Measurements from ENCODE around the gene RADIL.

The RADIL gene

DNA sequence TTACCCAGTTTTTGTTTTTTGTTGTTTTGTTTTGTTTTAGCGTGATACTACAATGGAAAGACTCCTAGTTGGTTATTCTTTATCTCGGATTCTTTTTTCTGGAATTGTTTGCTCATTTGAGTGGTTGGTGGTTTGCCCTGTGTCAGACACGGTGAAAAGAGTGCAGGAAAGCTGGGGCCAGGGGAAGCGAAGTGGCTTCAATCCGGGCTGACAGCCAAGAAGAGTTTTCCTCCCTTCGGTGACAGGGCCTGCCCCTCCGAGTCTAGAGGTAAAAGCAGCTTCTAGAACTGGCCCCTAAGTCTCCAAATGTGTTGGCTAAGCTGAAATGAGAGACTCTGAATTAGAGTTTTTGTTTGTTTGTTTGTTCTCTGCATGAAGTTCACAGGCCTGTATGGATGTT lies 113.8 kb downstream of the RADIL start:
- no peak for DNase-seq (ENCODE audit: extremely low spot score)
- CTCF ChIA-PET: no interaction called here
- TF ChIP-seq, protein P1, sequence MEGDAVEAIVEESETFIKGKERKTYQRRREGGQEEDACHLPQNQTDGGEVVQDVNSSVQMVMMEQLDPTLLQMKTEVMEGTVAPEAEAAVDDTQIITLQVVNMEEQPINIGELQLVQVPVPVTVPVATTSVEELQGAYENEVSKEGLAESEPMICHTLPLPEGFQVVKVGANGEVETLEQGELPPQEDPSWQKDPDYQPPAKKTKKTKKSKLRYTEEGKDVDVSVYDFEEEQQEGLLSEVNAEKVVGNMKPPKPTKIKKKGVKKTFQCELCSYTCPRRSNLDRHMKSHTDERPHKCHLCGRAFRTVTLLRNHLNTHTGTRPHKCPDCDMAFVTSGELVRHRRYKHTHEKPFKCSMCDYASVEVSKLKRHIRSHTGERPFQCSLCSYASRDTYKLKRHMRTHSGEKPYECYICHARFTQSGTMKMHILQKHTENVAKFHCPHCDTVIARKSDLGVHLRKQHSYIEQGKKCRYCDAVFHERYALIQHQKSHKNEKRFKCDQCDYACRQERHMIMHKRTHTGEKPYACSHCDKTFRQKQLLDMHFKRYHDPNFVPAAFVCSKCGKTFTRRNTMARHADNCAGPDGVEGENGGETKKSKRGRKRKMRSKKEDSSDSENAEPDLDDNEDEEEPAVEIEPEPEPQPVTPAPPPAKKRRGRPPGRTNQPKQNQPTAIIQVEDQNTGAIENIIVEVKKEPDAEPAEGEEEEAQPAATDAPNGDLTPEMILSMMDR (IDR thresholded peaks at IDR 0.05; ENCODE audit: control extremely low read depth, extremely low read depth, low read depth, missing control alignments): no peak
- POLR2A ChIA-PET: no interaction called here

DNA sequence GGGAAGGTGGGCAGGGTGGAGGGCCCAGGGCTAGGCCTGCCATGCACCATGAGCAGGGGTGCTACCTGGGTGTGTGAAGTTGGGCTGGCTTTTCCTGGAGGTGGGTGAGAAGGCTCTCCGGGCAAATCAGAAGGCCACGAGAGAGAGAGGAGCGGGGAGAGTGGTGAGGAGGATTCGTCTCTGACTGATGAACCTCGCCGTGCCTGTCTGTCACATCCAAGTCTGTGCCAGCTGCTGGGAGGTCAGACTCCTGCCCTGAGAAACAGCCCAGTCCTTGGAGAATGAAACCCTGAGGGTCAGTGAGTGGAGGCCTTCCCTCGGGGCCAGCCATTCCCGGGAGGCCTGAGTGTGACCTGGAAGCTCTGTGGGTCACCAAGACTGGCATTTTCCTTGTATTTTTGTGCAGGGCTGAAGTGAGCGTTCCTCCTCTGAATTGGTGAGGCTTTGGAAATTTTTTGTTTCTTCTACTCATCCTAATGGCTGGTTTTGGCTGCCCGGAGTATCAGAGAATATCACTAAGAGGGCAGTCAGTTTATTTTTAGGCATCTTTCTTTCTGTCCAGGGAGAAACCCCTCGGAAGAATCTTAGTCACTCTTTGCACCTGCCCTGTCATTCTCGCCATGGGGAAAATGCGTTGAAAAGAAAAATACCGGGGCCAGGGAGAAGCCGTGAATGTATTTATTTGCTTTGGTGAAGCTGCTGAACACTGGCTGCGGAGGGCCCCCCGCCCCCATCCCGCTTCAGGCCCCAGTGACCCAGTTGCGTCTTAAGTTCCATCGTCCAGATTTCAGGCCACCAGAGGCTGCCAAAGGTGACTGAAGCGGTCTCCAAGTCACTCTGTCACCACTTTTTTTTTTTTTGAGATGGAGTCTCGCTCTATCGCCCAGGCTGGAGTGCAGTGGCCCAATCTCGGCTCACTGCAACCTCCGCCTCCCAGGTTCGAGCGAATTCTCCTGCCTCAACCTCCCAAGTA lies 114.6 kb downstream of the RADIL start:
- ChIA-PET POLR2A (no interaction called here), CTCF (interaction anchor here (3.0 kb wide), 1 partner anchor 14 kb away, joined by 10 read pairs; no protein-coding TSS in a partner anchor)
- DNase-seq (ENCODE audit: extremely low spot score): no peak
- TF ChIP-seq, protein P1 (IDR thresholded peaks at IDR 0.05; ENCODE audit: control extremely low read depth, extremely low read depth, low read depth, missing control alignments): no peak

DNA sequence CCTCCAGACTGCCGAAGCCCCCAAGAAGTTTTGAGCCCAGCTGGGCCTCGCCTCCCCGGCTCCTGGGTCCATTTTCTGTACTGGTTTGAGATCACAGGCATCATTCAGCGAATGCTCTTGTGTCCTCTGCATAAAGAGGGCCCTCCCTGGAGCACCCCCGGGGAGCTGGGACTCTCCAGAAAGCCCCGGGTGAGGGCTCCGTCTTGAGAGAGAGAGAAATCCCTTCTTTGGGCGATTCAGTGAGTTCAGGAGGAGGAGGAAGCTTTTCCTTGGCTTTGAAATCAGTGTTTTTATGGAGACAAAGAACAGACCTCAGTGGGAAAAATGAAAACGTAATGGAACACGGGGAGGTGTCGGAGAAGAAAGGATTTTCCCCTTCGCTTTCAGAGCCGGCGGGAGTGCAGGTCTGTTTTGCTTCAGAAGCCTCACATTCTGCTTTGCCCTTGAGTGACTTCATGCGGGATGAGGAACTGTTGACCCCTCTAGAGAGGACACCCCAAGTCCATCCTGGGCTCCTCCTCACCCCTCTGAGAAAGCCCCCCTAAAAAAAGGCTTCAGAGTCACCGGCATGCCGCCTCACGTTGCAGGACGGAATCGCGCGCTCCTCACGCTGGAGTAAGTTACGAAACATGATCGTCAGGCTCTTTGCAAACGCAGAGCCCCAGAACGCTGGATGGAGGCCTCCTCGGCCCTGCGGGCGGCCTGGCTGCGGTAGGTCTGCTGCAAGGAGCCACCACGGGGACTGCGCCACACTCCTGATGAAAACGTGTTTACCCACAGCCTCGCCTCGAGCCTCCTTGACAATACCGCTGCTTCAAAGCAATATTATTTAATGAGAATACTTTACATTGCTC lies 116.6 kb downstream of the RADIL start:
- no peak for DNase-seq (ENCODE audit: extremely low spot score)
- ChIA-PET POLR2A (no interaction called here), CTCF (interaction anchor here (1.2 to 3.0 kb wide), 3 partner anchors 12 to 75 kb away, joined by 3 to 10 read pairs (median 3); no protein-coding TSS in a partner anchor)
- TF ChIP-seq, protein P1 (IDR thresholded peaks at IDR 0.05; ENCODE audit: control extremely low read depth, extremely low read depth, low read depth, missing control alignments): no peak

DNA sequence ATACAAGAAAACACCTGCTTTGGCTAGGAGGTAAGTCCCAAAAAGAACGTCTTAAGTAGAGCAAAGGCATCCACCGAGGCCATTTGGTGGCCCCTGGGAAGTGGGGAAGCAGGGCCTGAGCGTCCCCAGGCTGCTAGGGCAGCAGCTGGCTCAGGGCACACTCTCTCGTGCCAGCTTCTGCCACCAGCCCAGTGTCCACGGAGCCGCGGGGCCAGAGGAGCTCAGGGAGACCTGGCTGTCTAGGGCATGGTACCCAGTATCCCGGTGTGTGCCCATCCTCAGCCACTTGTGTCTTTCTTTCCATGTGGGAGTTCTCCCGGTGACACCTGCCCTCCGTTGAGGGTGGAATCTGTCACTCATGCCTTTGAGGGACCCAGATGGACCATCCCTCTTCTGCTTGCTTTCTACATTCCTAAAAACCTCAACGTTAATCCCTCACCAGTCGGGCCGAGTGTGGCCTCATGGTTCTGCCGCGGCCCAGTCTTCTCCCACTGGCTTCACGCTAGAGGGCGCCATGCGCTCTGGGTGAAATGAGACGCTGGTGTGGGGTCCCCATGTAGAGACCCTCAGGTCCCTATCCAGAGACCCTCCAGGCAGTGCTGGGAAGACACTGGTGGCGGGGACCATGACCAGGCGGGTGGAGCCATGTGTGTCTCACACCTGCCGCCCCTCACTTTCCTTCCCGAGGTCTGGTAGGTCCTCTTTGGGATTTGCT lies 117.6 kb downstream of the RADIL start:
- TF ChIP-seq, protein P1 (IDR thresholded peaks at IDR 0.05; ENCODE audit: control extremely low read depth, extremely low read depth, low read depth, missing control alignments): no peak
- no peak for DNase-seq (ENCODE audit: extremely low spot score)
- POLR2A ChIA-PET: no interaction called here
- CTCF ChIA-PET: interaction anchor here (1.0 to 3.0 kb wide), 3 partner anchors 11 to 74 kb away, joined by 3 to 10 read pairs (median 4); no protein-coding TSS in a partner anchor

DNA sequence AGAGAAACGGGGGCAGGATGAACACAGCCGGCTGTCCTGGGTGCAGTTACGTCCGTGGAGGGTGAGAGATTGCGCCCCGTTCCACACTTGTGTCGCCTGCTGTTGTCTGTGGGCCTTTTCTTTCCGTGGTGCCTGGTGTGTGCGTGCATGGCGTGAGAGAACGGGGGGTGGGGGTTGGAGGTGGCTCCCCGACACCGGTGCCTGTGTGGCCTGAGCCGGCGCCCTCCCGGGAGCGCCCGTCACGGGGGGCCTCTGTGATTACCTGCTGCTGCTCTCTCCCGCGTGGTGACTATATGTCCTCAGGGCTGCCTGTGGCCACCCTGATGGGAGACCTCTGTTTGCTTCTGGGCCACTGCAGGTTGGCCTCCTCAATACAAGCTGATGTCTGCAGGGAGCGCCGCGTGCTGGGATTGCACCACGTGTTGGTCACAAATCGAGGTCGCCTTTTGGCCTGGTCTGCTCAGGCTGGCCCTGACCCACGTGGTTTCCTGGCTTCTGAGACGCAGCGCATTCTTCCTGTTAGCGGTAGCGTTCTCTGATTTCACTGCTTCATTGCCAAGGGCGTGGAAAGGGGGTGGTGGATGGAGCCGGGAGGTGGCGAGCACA lies 119.0 kb downstream of the RADIL start:
- ChIA-PET POLR2A (no interaction called here), CTCF (interaction anchor here (1.5 kb wide), 1 partner anchor 10 kb away, joined by 3 read pairs; the partner anchor contains the start of gene AP5Z1)
- no peak for DNase-seq (ENCODE audit: extremely low spot score)
- TF ChIP-seq, protein P1 (IDR thresholded peaks at IDR 0.05; ENCODE audit: control extremely low read depth, extremely low read depth, low read depth, missing control alignments): no peak

All from GM10248 (cell line).